Uterus (tissue), 4 donors: ENCODE measurements around the gene GLB1L. TPM values are rescaled to one million over a fixed set of nuclear protein-coding genes. Genes with fewer than 3 reads are reported as not detected.

Source experiments
- DNase-seq, 2 donors: peaks; one replicate each; pipeline ENCODE4 v3.0.0-alpha.2; 2019 to 2020
- H3K27ac ChIP-seq, 2 donors: fragments of 200-600 bp; sonication (generic); 1 replicate in 1 of 2; 2 replicates in 1 of 2; pipeline ENCODE4 v1.5.1; 2016 to 2018
- H3K27me3 ChIP-seq, 2 donors: fragments of 200-600 bp; sonication (generic); one replicate each; pipeline ENCODE4 v1.5.1; 2018 to 2019; ENCODE audit warnings: control low read depth in 1 of 2
- H3K36me3 ChIP-seq, 2 donors: fragments of 200-600 bp; sonication (generic); one replicate each; pipeline ENCODE4 v1.5.1; 2019; ENCODE audit warnings: control low read depth in 1 of 2
- H3K4me1 ChIP-seq, 2 donors: fragments of 200-600 bp; sonication (generic); one replicate each; pipeline ENCODE4 v1.5.1; 2018 to 2019; ENCODE audit warnings: control low read depth in 1 of 2
- H3K4me3 ChIP-seq, 2 donors: fragments of 200-600 bp; sonication (generic); 1 replicate in 1 of 2; 2 replicates in 1 of 2; pipeline ENCODE4 v1.5.1; 2018 to 2019; ENCODE audit warnings: mild to moderate bottlenecking in 1 of 2
- H3K9me3 ChIP-seq, 2 donors: fragments of 200-600 bp; sonication (generic); one replicate each; pipeline ENCODE4 v1.5.1; 2019; ENCODE audit warnings: control low read depth in 1 of 2
- CTCF ChIP-seq, 4 experiments: fragments of 200-600 bp in 2 of 4; fragments of 450-650 bp in 2 of 4; sonication (generic) in 2 of 4; IDR thresholded peaks; one replicate each; pipeline ENCODE4 v1.5.1; 2016 to 2019; ENCODE audit warnings: antibody characterized with exemption in 4 of 4, mild to moderate bottlenecking in 2 of 4, moderate library complexity in 1 of 4
- POLR2A ChIP-seq, 2 donors: fragments of 450-650 bp; IDR thresholded peaks; one replicate each; pipeline ENCODE4 v1.6.1; 2016; ENCODE audit warnings: antibody characterized with exemption in 2 of 2, mild to moderate bottlenecking in 1 of 2, moderate library complexity in 1 of 2
- intact Hi-C: fragments of 100-400 bp; cut with DNase I; formaldehyde crosslinking; loops from one replicate; pipeline ENCODE4 v1.15.1; 2023; ENCODE audit warnings: low total_unique reads
- microRNA counts, 2 donors: library from miRNA; unstranded; fragments of <30 nt; microRNA quantifications; one replicate each; lab custom pipeline; 2016 to 2017
- microRNA-seq: library from miRNA; unstranded; fragments of <30 nt; microRNA quantifications from one replicate; pipeline ENCODE4, GENCODE V29; 2016; ENCODE audit warnings: borderline microRNAs expressed, borderline replicate concordance
- small RNA-seq: library from RNA; depleted of rRNA; stranded (forward); fragments of <200 nt; gene quantifications from one replicate; pipeline ENCODE3, GENCODE V24; 2016
- total RNA-seq, 4 donors: library from RNA; depleted of rRNA in 3 of 4; stranded (reverse); fragments of >200 nt in 3 of 4; gene quantifications; one replicate each; pipeline versions ENCODE4 v1.1.0 to v1.2.4, GENCODE V29; 2014 to 2023
- donor health status: DM: yes; HTN: yes; CAD: no.

GLB1L gene
- total RNA-seq, 4 donors from 2014 or later: 8.2 to 20.7 (median 10.9) TPM

GRCh38 chr2:219198974-219199373, 46.3 kb downstream of the GLB1L start:
- Histone ChIP-seq H3K27ac (no peak overlapping the region), H3K36me3 (no peaks in the 10 kb centered on the region), H3K4me3 (no peak overlapping the region), H3K9me3 (no peaks in the 10 kb centered on the region), H3K27me3 (no peaks in the 10 kb centered on the region), H3K4me1 (no peaks in the 10 kb centered on the region)
- intact Hi-C loops: no loop called here
- TF ChIP-seq CTCF (IDR thresholded peaks at IDR 0.05) (no peak), POLR2A (IDR thresholded peaks at IDR 0.05) (no peak)
- no peak for DNase-seq

GRCh38 chr2:219197388-219197787, 47.9 kb downstream of the GLB1L start:
- Histone ChIP-seq H3K36me3 (no peaks in the 10 kb centered on the region), H3K4me3 (no peak overlapping the region), H3K4me1 (no peaks in the 10 kb centered on the region), H3K9me3 (no peaks in the 10 kb centered on the region), H3K27me3 (no peaks in the 10 kb centered on the region), H3K27ac (no peak overlapping the region)
- no peak for DNase-seq
- TF ChIP-seq POLR2A (IDR thresholded peaks at IDR 0.05) (no peak), CTCF (IDR thresholded peaks at IDR 0.05) (no peak)
- intact Hi-C loops: no loop called here

- intact Hi-C loops: no loop called here
- H3K4me1 ChIP-seq: no peaks in the 10 kb centered on the region
- TF ChIP-seq POLR2A (IDR thresholded peaks at IDR 0.05) (no peak), CTCF (IDR thresholded peaks at IDR 0.05) (no peak)
Observed at GRCh38 chr2:219186754-219187456, 58.3 kb downstream of the GLB1L start.

More at GRCh38 chr2:219186754-219187456, 58.3 kb downstream of the GLB1L start:
- no peak overlapping the region for H3K27ac ChIP-seq
- H3K27me3 ChIP-seq: no peaks in the 10 kb centered on the region
- no peaks in the 10 kb centered on the region for H3K36me3 ChIP-seq
- no peaks in the 10 kb centered on the region for H3K9me3 ChIP-seq
- no peak for DNase-seq
- no peak overlapping the region for H3K4me3 ChIP-seq

MicroRNAs encoded within 50 kb of the gene (microRNA counts, 767-probe panel; counts per million panel counts)
- 0 counts per million in 2 donors for microRNA hsa-miR-153 (lab: Ali Mortazavi, UCI)

Small RNA genes lying within 50 kb of the gene (microRNA-seq; reads per million reads assigned to microRNA genes)
- not detected for gene MIR153-1

Small RNA genes lying within 50 kb of the gene (small RNA-seq; reads per million reads assigned to genes)
- not detected for gene MIR153-1

Other genes with a start within 250 kb of the GLB1L start
- 1 to 10 TPM in 3 of 4 donors, under 1 TPM in 1; 0.21 to 3.5 (median 1.9) TPM for gene CFAP65, start 203.9 kb downstream of the GLB1L start, total RNA-seq
- under 1 TPM in 1 of 4 donors, not detected in 3; 0.83 TPM for gene IHH, start 184.5 kb downstream of the GLB1L start, total RNA-seq
- gene NHEJ1, start 84.6 kb downstream of the GLB1L start, total RNA-seq: 100 to 1,000 TPM in 1 of 4 donors, 10 to 100 TPM in 3; 15.0 to 162 (median 18.1) TPM
- 1 to 10 TPM in 2 of 4 donors, under 1 TPM in 1, not detected in 1; 0.26 to 8.1 (median 1.8) TPM for gene SLC23A3, start 75.4 kb downstream of the GLB1L start, total RNA-seq
- 10 to 100 TPM in 3 of 4 donors, 1 to 10 TPM in 1; 3.1 to 56.2 (median 35.8) TPM for gene CNPPD1, start 68.5 kb downstream of the GLB1L start, total RNA-seq
- 100 to 1,000 TPM in 1 of 4 donors, 10 to 100 TPM in 3; 18.2 to 216 (median 74.9) TPM for gene RETREG2, start 67.2 kb downstream of the GLB1L start, total RNA-seq
- gene ZFAND2B, start 38.7 kb downstream of the GLB1L start, total RNA-seq: 100 to 1,000 TPM in 1 of 4 donors, 10 to 100 TPM in 3; 21.7 to 212 (median 45.2) TPM
- 10 to 100 TPM in 3 of 4 donors, 1 to 10 TPM in 1; 7.1 to 37.6 (median 27.7) TPM for gene ABCB6, start 26.5 kb downstream of the GLB1L start, total RNA-seq
- 10 to 100 TPM; 21.5 to 53.5 (median 45.9) TPM for gene ATG9A, start 15.8 kb downstream of the GLB1L start, total RNA-seq
- 10 to 100 TPM; 31.8 to 57.6 (median 38.7) TPM for gene ANKZF1, start 15.6 kb downstream of the GLB1L start, total RNA-seq
- gene STK16, start within 50 bp of the GLB1L start, total RNA-seq: 10 to 100 TPM in 3 of 4 donors, 1 to 10 TPM in 1; 4.1 to 55.6 (median 18.0) TPM
- gene TUBA4B, start 7.8 kb upstream of the GLB1L start, total RNA-seq: under 1 TPM in 2 of 4 donors, not detected in 2; 0.43 to 0.83 TPM
- 10 to 100 TPM in 2 of 4 donors, 1 to 10 TPM in 2; 3.7 to 32.3 (median 7.3) TPM for gene TUBA4A, start 8.5 kb upstream of the GLB1L start, total RNA-seq
- gene DNAJB2, start 33.9 kb upstream of the GLB1L start, total RNA-seq: 10 to 100 TPM; 32.1 to 92.1 (median 69.1) TPM
- gene PTPRN, start 64.0 kb upstream of the GLB1L start, total RNA-seq: under 1 TPM in 2 of 4 donors, not detected in 2; 0.21 to 0.55 TPM
- not detected for gene RESP18, start 87.3 kb upstream of the GLB1L start, total RNA-seq
- 10 to 100 TPM; 35.9 to 93.7 (median 47.5) TPM for gene DNPEP, start 142.5 kb upstream of the GLB1L start, total RNA-seq
- 1,000 to 10,000 TPM in 2 of 4 donors, 100 to 1,000 TPM in 2; 578 to 3,551 (median 1,628) TPM for gene DES, start 172.9 kb upstream of the GLB1L start, total RNA-seq
- 100 to 1,000 TPM in 1 of 4 donors, 10 to 100 TPM in 3; 22.9 to 318 (median 36.1) TPM for gene SPEG, start 189.4 kb upstream of the GLB1L start, total RNA-seq